A673 (cell line): ENCODE results near the gene DOK6. TPM values are rescaled to one million over a fixed set of nuclear protein-coding genes. Genes with fewer than 3 reads are reported as not detected.

ENCODE experiments used
- BruUV-seq: library from RNA; stranded (reverse); fragments of 400-500 nt; replicated peaks from 2 replicates; lab custom pipeline; 2021; lab: Mats Ljungman, UMichigan
- CTCF ChIA-PET: fragments of 300-600 bp; sonication (Branson Sonifier 250); formaldehyde crosslinking; loops from one replicate; lab custom pipeline; 2022; ENCODE audit warnings: antibody characterized with exemption; lab: Charles Lee
- POLR2A ChIA-PET: fragments of 300-600 bp; sonication (Branson Sonifier 250); formaldehyde crosslinking; loops from one replicate; lab custom pipeline; 2022; ENCODE audit warnings: antibody characterized with exemption; ENCODE audit not compliant: low non-redundant PET; lab: Charles Lee
- DNase-seq: peaks from one replicate; pipeline ENCODE4 v3.0.0-alpha.2; 2015; ENCODE audit warnings: low spot score
- H3K27ac ChIP-seq: fragments of 200-600 bp; sonication (generic); 2 replicates; pipeline ENCODE4 v1.5.1; 2016; ENCODE audit warnings: mixed run types, low read depth, mild to moderate bottlenecking, mixed read lengths, antibody characterized with exemption, low read length; ENCODE audit not compliant: poor library complexity, severe bottlenecking
- H3K27me3 ChIP-seq: fragments of 200-600 bp; sonication (generic); replicated peaks from 2 replicates; pipeline ENCODE4 v1.6.1; 2017; ENCODE audit warnings: mixed run types, low read depth, mild to moderate bottlenecking, mixed read lengths, antibody characterized with exemption, low read length; ENCODE audit not compliant: insufficient read depth, poor library complexity
- H3K36me3 ChIP-seq: fragments of 200-600 bp; sonication (generic); 2 replicates; pipeline ENCODE4 v1.6.1; 2016; ENCODE audit warnings: mixed run types, mild to moderate bottlenecking, mixed read lengths, antibody characterized with exemption, low read length; ENCODE audit not compliant: insufficient read depth, poor library complexity, severe bottlenecking
- H3K4me1 ChIP-seq: fragments of 200-600 bp; sonication (generic); 2 replicates; pipeline ENCODE4 v1.6.1; 2017; ENCODE audit warnings: mixed run types, mild to moderate bottlenecking, mixed read lengths, antibody characterized with exemption, low read length; ENCODE audit not compliant: insufficient read depth, poor library complexity, severe bottlenecking
- H3K4me3 ChIP-seq: fragments of 200-600 bp; sonication (generic); 2 replicates; pipeline ENCODE4 v1.5.1; 2016; ENCODE audit warnings: low read depth, mixed run types, mild to moderate bottlenecking, mixed read lengths, low read length; ENCODE audit not compliant: poor library complexity, severe bottlenecking
- H3K9me3 ChIP-seq: fragments of 200-600 bp; sonication (generic); 2 replicates; pipeline ENCODE4 v1.6.1; 2016; ENCODE audit warnings: mixed run types, low read depth, mild to moderate bottlenecking, mixed read lengths, antibody characterized with exemption, low read length; ENCODE audit not compliant: poor library complexity, severe bottlenecking
- EZH2 ChIP-seq: fragments of 200-600 bp; sonication (generic); IDR thresholded peaks from 2 replicates; pipeline ENCODE4 v1.6.1; 2017; ENCODE audit warnings: borderline replicate concordance, low read depth, mild to moderate bottlenecking, mixed read lengths, antibody characterized with exemption, low read length; ENCODE audit not compliant: poor library complexity, severe bottlenecking
- intact Hi-C: fragments of 100-400 bp; cut with micrococcal nuclease; formaldehyde crosslinking; loops from one replicate; pipeline ENCODE4 v1.10.0; 2022; ENCODE audit not compliant: unreplicated experiment
- total RNA-seq: library from RNA; stranded (reverse); gene quantifications from 2 replicates; pipeline ENCODE4 v1.2.3, GENCODE V29; 2021
- TF ChIP-seq, protein P1 (sequence below): fragments of 300-800, 200-600 bp; sonication (generic); conservative IDR thresholded peaks from 2 replicates; pipeline ENCODE4 v1.5.1; 2017; ENCODE audit warnings: low read depth, mild to moderate bottlenecking, antibody characterized with exemption, low read length, moderate library complexity, mixed read lengths

DOK6 gene
- total RNA-seq, 1 experiment from 2014 or later, result 13.7 TPM

DNA sequence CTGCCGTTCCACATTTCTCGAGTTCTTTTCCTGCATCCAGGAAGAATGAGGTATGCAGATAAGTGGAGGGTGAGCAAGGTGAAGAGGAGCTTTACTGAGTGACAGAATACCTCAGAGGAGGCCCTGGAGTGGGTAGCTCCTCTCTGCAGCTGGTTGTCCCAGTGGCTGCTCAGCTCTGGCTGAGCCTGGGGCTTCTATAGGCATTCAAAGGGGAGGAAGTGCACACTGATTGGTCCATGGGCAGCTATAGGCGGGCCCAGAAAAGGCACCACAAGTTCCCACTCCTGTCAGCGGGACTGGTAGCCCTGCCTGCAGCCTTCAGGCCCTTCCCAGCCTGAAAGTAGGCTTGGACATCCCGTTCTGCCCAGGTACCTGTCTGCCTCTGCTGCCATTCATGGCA is 94.7 kb downstream of the DOK6 start:
- peaks cover 15% of the 10 kb centered on the region for H3K4me1 ChIP-seq

DNA sequence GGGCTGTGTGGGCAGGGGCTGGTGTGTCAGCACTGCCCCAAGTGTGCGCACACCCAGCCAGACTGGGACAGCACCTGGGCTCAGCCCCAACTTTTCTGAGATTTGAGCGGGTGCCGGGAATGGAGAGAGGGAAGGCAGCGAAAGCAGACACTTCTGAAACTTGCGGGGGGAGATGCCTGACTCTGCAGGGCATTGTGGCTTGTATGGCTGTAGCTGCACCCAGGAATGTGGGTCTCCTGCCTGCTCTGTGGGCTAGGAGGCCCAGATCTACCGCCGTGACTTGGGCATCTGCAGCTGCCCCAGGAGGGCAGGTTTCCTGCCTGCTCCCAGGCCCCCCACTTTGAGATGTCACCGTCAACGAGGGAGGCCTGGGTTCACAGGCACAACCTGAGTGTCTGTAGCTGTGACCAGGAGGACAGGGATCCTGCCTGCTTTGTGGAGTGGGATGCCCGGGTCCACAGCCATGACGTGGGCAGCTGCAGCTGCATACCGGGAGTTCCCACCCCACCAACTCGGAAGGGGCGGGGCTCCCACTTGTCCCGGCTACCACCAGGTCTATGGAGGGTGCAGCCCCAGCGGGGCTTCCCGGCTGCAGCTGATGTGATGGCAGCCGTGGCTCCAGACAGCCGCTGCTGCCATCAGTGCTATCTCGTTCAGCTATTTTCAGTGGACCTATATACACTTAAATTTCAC is 95.3 kb downstream of the DOK6 start:
- TF ChIP-seq, protein P1, sequence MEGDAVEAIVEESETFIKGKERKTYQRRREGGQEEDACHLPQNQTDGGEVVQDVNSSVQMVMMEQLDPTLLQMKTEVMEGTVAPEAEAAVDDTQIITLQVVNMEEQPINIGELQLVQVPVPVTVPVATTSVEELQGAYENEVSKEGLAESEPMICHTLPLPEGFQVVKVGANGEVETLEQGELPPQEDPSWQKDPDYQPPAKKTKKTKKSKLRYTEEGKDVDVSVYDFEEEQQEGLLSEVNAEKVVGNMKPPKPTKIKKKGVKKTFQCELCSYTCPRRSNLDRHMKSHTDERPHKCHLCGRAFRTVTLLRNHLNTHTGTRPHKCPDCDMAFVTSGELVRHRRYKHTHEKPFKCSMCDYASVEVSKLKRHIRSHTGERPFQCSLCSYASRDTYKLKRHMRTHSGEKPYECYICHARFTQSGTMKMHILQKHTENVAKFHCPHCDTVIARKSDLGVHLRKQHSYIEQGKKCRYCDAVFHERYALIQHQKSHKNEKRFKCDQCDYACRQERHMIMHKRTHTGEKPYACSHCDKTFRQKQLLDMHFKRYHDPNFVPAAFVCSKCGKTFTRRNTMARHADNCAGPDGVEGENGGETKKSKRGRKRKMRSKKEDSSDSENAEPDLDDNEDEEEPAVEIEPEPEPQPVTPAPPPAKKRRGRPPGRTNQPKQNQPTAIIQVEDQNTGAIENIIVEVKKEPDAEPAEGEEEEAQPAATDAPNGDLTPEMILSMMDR, result no peak
- no peak for TF ChIP-seq EZH2
- ChIA-PET CTCF (no interaction called here), POLR2A (no interaction called here)
- Histone ChIP-seq H3K4me3 (no peak overlapping the region), H3K27me3 (no peaks in the 10 kb centered on the region), H3K4me1 (peaks cover 8% of the 10 kb centered on the region), H3K36me3 (no peaks in the 10 kb centered on the region), H3K9me3 (peaks cover 2% of the 10 kb centered on the region), H3K27ac (no peak overlapping the region)
- DNase-seq, result no peak
- intact Hi-C loops, result no loop called here
- no TSS peak for BruUV-seq

More for the DNA sequence above, 94.7 kb downstream of the DOK6 start:
- no peaks in the 10 kb centered on the region for H3K36me3 ChIP-seq
- ChIA-PET CTCF (no interaction called here), POLR2A (no interaction called here)
- no peak for DNase-seq
- H3K9me3 ChIP-seq, result peaks cover 2% of the 10 kb centered on the region
- BruUV-seq, result no TSS peak
- H3K27ac ChIP-seq, result no peak overlapping the region
- TF ChIP-seq, protein P1, result no peak
- TF ChIP-seq EZH2, result no peak
- no peak overlapping the region for H3K4me3 ChIP-seq
- intact Hi-C loops, result no loop called here
- H3K27me3 ChIP-seq, result no peaks in the 10 kb centered on the region

DNA sequence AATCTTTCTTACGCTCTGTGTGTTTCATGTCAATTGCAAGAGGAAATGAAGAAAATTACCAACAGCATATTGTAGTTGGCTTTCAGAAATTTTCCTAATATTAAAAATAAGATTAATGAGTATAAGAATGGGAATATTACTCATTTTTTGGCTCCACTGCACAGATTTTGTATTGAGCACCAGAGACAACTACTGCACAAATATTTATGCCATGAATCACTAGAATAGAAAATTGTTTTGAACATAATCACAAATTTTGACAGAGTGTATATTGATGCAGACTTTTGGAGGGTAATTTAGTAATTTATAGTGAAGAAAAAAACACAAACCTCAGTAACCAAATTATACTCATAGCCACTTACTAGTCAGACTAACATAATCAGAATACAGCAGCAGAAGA is 118.3 kb downstream of the DOK6 start:
- Histone ChIP-seq H3K4me3 (no peak overlapping the region), H3K9me3 (no peaks in the 10 kb centered on the region), H3K4me1 (no peaks in the 10 kb centered on the region), H3K27me3 (no peaks in the 10 kb centered on the region), H3K27ac (no peak overlapping the region), H3K36me3 (no peaks in the 10 kb centered on the region)
- BruUV-seq, result no TSS peak
- no peak for DNase-seq
- ChIA-PET POLR2A (no interaction called here), CTCF (no interaction called here)
- TF ChIP-seq, protein P1, result no peak
- TF ChIP-seq EZH2, result no peak
- intact Hi-C loops, result no loop called here
